Head of caudate nucleus (tissue), 42 donors: ENCODE results near the gene ZNF746.
A peak's percentile ranks its signal among the peaks of the same experiment; 100 is the strongest.
"Not testable (repeated sequence)": the region's sequence is repeated elsewhere in the genome, so short reads cannot be mapped to it uniquely, and the experiment has no call there.

ENCODE experiments used
- DNase-seq, 42 donors: peaks; one replicate each; pipeline versions ENCODE4 v3.0.0 to v3.0.0-alpha.2; 2020 to 2021; ENCODE audit warnings: mixed read lengths in 7 of 42
- intact Hi-C: fragments of 100-400 bp; cut with DNase I; formaldehyde crosslinking; loops from one replicate; pipeline ENCODE4 v1.15.0; 2022

Gene ZNF746

GRCh38 chr7:149494738-149495368 lies 2.8 kb downstream of the ZNF746 start:
- DNase-seq: no peak
- intact Hi-C loops: loop anchor here (5.0 to 10.0 kb wide), 2 partner anchors 70 to 368 kb away; partner anchors contain the start of gene ZNF425

GRCh38 chr7:149493975-149494374 lies 3.6 kb downstream of the ZNF746 start:
- DNase-seq: not testable (repeated sequence)
- intact Hi-C loops: loop anchor here (10.0 kb wide), 1 partner anchor 69 kb away; no protein-coding TSS in a partner anchor

- intact Hi-C loops: loop anchor here (10.0 kb wide), 1 partner anchor 69 kb away; no protein-coding TSS in a partner anchor
- no peak for DNase-seq
Measured at GRCh38 chr7:149493366-149493765, 4.2 kb downstream of the ZNF746 start.

- intact Hi-C loops: loop anchor here (10.0 kb wide), 1 partner anchor 65 kb away; no protein-coding TSS in a partner anchor
- peak in 1 of 42 donors; percentile 40 for DNase-seq
Measured at GRCh38 chr7:149490083-149490760, 7.4 kb downstream of the ZNF746 start.

GRCh38 chr7:149489391-149490024 lies 8.1 kb downstream of the ZNF746 start:
- peak in 2 of 42 donors; percentile 33 to 34 for DNase-seq
- intact Hi-C loops: loop anchor here (10.0 kb wide), 1 partner anchor 65 kb away; no protein-coding TSS in a partner anchor

- intact Hi-C loops: no loop called here
Measured at GRCh38 chr7:149479568-149479967, 18.0 kb downstream of the ZNF746 start.

GRCh38 chr7:149478754-149479153 lies 18.9 kb downstream of the ZNF746 start:
- DNase-seq: no peak
- intact Hi-C loops: no loop called here

More at GRCh38 chr7:149479568-149479967, 18.0 kb downstream of the ZNF746 start:
- peak in 1 of 42 donors; percentile 31 for DNase-seq

- intact Hi-C loops: no loop called here
- peak in 2 of 42 donors; percentile 18 to 21 for DNase-seq
Measured at GRCh38 chr7:149477494-149478443, 19.8 kb downstream of the ZNF746 start.

GRCh38 chr7:149476791-149477190 lies 20.8 kb downstream of the ZNF746 start:
- peak in 1 of 42 donors; percentile 9 for DNase-seq
- intact Hi-C loops: no loop called here

GRCh38 chr7:149475121-149476045 lies 22.2 kb downstream of the ZNF746 start:
- intact Hi-C loops: no loop called here
- peak in 2 of 42 donors; percentile 22 to 31 for DNase-seq

- intact Hi-C loops: no loop called here
- DNase-seq: peak in 2 of 42 donors; percentile 34 to 36
Measured at GRCh38 chr7:149474309-149475120, 23.1 kb downstream of the ZNF746 start.

- DNase-seq: peak in 36 of 42 donors; percentile 23 to 80 (median 55)
- intact Hi-C loops: no loop called here
Measured at GRCh38 chr7:149473251-149473650, 24.4 kb downstream of the ZNF746 start.

- intact Hi-C loops: no loop called here
- DNase-seq: peak in 1 of 42 donors; percentile 35
Measured at GRCh38 chr7:149471289-149471953, 26.2 kb downstream of the ZNF746 start.

- intact Hi-C loops: no loop called here
- peak in 1 of 42 donors; percentile 28 for DNase-seq
Measured at GRCh38 chr7:149469806-149470205, 27.8 kb downstream of the ZNF746 start.

- peak in 1 of 42 donors; percentile 33 for DNase-seq
- intact Hi-C loops: no loop called here
Measured at GRCh38 chr7:149468208-149468607, 29.4 kb downstream of the ZNF746 start.

- intact Hi-C loops: no loop called here
Measured at GRCh38 chr7:149467321-149467859, 30.2 kb downstream of the ZNF746 start.

More at GRCh38 chr7:149467321-149467859, 30.2 kb downstream of the ZNF746 start:
- no peak for DNase-seq
